Endodermal cell (in vitro differentiated cells): ENCODE results near the gene SYNPO2. TPM values are rescaled to one million over a fixed set of nuclear protein-coding genes. Genes with fewer than 3 reads are reported as not detected.

Experiments
- DNase-seq: peaks from one replicate; pipeline ENCODE4 v3.0.0-alpha.2; 2017
- H3K27ac ChIP-seq: 2 replicates; pipeline ENCODE4 v1.5.1; 2013; ENCODE audit warnings: mild to moderate bottlenecking, low read depth, low read length, moderate library complexity
- H3K27me3 ChIP-seq: 2 replicates; pipeline ENCODE4 v1.6.1; 2013; ENCODE audit warnings: mild to moderate bottlenecking, low read length, moderate library complexity; ENCODE audit not compliant: insufficient read depth, control insufficient read depth, poor library complexity, severe bottlenecking
- H3K36me3 ChIP-seq: 2 replicates; pipeline ENCODE4 v1.7.0; 2013; ENCODE audit warnings: mild to moderate bottlenecking, low read length, moderate library complexity; ENCODE audit not compliant: control insufficient read depth, insufficient read depth
- H3K4me1 ChIP-seq: one replicate; pipeline ENCODE4 v1.7.0; 2013; ENCODE audit warnings: low read length; ENCODE audit not compliant: control insufficient read depth, insufficient read depth
- H3K4me3 ChIP-seq: 2 replicates; pipeline ENCODE4 v1.5.1; 2013; ENCODE audit warnings: mild to moderate bottlenecking, low read length, moderate library complexity
- H3K9ac ChIP-seq: 2 replicates; pipeline ENCODE4 v1.6.1; 2013; ENCODE audit warnings: mild to moderate bottlenecking, low read length, moderate library complexity; ENCODE audit not compliant: poor library complexity, severe bottlenecking; ENCODE audit errors: extremely low read depth
- H3K9me3 ChIP-seq: 2 replicates; pipeline ENCODE4 v1.6.1; 2013; ENCODE audit warnings: mild to moderate bottlenecking, low read length, moderate library complexity; ENCODE audit not compliant: control insufficient read depth
- H3K27ac Mint-ChIP-seq: 2 replicates; pipeline ENCODE4 v1.8.0; 2020; ENCODE audit warnings: mixed read lengths
- H3K27me3 Mint-ChIP-seq: 2 replicates; pipeline ENCODE4 v1.8.0; 2021; ENCODE audit warnings: mild to moderate bottlenecking, mixed read lengths; ENCODE audit not compliant: insufficient read depth
- H3K36me3 Mint-ChIP-seq: 2 replicates; pipeline ENCODE4 v1.8.0; 2020; ENCODE audit warnings: low read depth, mixed read lengths
- H3K4me1 Mint-ChIP-seq: 2 replicates; pipeline ENCODE4 v1.8.0; 2020; ENCODE audit warnings: mixed read lengths
- H3K4me3 Mint-ChIP-seq: 2 replicates; pipeline ENCODE4 v1.8.0; 2020; ENCODE audit warnings: mild to moderate bottlenecking, moderate library complexity, mixed read lengths
- H3K9me3 Mint-ChIP-seq: 2 replicates; pipeline ENCODE4 v1.8.0; 2020; ENCODE audit warnings: mild to moderate bottlenecking, mixed read lengths
- CTCF ChIP-seq: fragments of 200-600 bp; sonication (generic); conservative IDR thresholded peaks from 2 replicates; pipeline ENCODE4 v1.5.0; 2021; ENCODE audit warnings: antibody characterized with exemption, mild to moderate bottlenecking
- WGBS, 2 experiments: methylation state at CpG; one replicate each; pipeline versions ENCODE4 v1.1.5 to v1.1.7; 2013; ENCODE audit warnings: missing lambda C conversion rate in 2 of 2, mixed read lengths in 1 of 2; ENCODE audit not compliant: insufficient coverage in 1 of 2, insufficient read length in 1 of 2; 5-methylcytosine and 5-hydroxymethylcytosine counted together
- total RNA-seq, 2 donors: library from RNA; stranded (reverse); fragmentation: NEBNext Ultra II Directional in 1 of 2; extraction: Animal tissue kit (Norgen Biotek cat#: 25700) in 1 of 2; gene quantifications; 2 replicates in 1 of 2; 3 replicates in 1 of 2; pipeline ENCODE4 v1.2.1, GENCODE V29; 2021

Gene SYNPO2
- total RNA-seq, 2 donors from 2014 or later = 0.09 to 0.37 TPM

GRCh38 chr4:118983293-118983692, 94.6 kb downstream of the SYNPO2 start:
- TF ChIP-seq CTCF = no peak
- Histone ChIP-seq H3K27me3 (no peaks in the 10 kb centered on the region), H3K4me3 (no peak overlapping the region), H3K4me1 (no peaks in the 10 kb centered on the region), H3K9me3 (no peaks in the 10 kb centered on the region), H3K27ac (no peak overlapping the region), H3K36me3 (no peaks in the 10 kb centered on the region), H3K9ac (no peak overlapping the region)
- Mint-ChIP-seq H3K4me3 (no peak overlapping the region), H3K27me3 (no peaks in the 10 kb centered on the region), H3K36me3 (no peaks in the 10 kb centered on the region), H3K27ac (no peak overlapping the region), H3K9me3 (no peaks in the 10 kb centered on the region), H3K4me1 (peaks cover 7% of the 10 kb centered on the region)
- no peak for DNase-seq
- WGBS, 2 experiments = 83 to 95% methylated on average over 2 of the region's 2 CpGs

- peaks cover 7% of the 10 kb centered on the region for H3K4me1 Mint-ChIP-seq
- no peak for DNase-seq
- no peaks in the 10 kb centered on the region for H3K36me3 Mint-ChIP-seq
- no peak for TF ChIP-seq CTCF
- no peaks in the 10 kb centered on the region for H3K9me3 ChIP-seq
- H3K9me3 Mint-ChIP-seq = no peaks in the 10 kb centered on the region
- no peaks in the 10 kb centered on the region for H3K27me3 Mint-ChIP-seq
- no peaks in the 10 kb centered on the region for H3K4me1 ChIP-seq
- whole genome bisulfite sequencing, 2 experiments = 86 to 87% methylated on average over 1 of the region's 1 CpG
- no peak overlapping the region for H3K4me3 ChIP-seq
- no peaks in the 10 kb centered on the region for H3K36me3 ChIP-seq
- no peak overlapping the region for H3K27ac Mint-ChIP-seq
- no peak overlapping the region for H3K27ac ChIP-seq
- no peak overlapping the region for H3K4me3 Mint-ChIP-seq
- H3K27me3 ChIP-seq = no peaks in the 10 kb centered on the region
- H3K9ac ChIP-seq = no peak overlapping the region
Measured at GRCh38 chr4:118983831-118984230, 95.2 kb downstream of the SYNPO2 start.

GRCh38 chr4:118985170-118986000, 96.7 kb downstream of the SYNPO2 start:
- H3K4me3 ChIP-seq = no peak overlapping the region
- Mint-ChIP-seq H3K9me3 (no peaks in the 10 kb centered on the region), H3K4me3 (no peak overlapping the region), H3K27me3 (no peaks in the 10 kb centered on the region), H3K36me3 (no peaks in the 10 kb centered on the region), H3K4me1 (peaks cover 7% of the 10 kb centered on the region), H3K27ac (no peak overlapping the region)
- no peak for DNase-seq
- TF ChIP-seq CTCF = no peak
- H3K36me3 ChIP-seq = no peaks in the 10 kb centered on the region
- H3K27ac ChIP-seq = no peak overlapping the region
- no peak overlapping the region for H3K9ac ChIP-seq
- no peaks in the 10 kb centered on the region for H3K4me1 ChIP-seq
- no peaks in the 10 kb centered on the region for H3K9me3 ChIP-seq
- no peaks in the 10 kb centered on the region for H3K27me3 ChIP-seq
- WGBS, 2 experiments = 92 to 100% methylated on average over 2 to 5 of the region's 5 CpGs
